H1 (cell line): ENCODE data around the gene ZNF575. TPM values are rescaled to one million over a fixed set of nuclear protein-coding genes. Genes with fewer than 3 reads are reported as not detected.

Experiments used
- CTCF ChIA-PET: fragments of 300-600 bp; sonication (Branson Sonifier 250); formaldehyde crosslinking; loops from one replicate; lab custom pipeline; 2021; ENCODE audit not compliant: partially characterized antibody; lab: Charles Lee
- POLR2A ChIA-PET: fragments of 300-600 bp; sonication (Branson Sonifier 250); formaldehyde crosslinking; loops from one replicate; lab custom pipeline; 2021; ENCODE audit warnings: inconsistent platforms; ENCODE audit not compliant: partially characterized antibody; lab: Charles Lee
- DNase-seq, 2 experiments: peaks; one replicate each; pipeline versions ENCODE4 v3.0.0 to v3.0.0-alpha.2; 2010 to 2022; ENCODE audit warnings: low spot score in 2 of 2, low read depth in 1 of 2, mixed read lengths in 1 of 2
- FAIRE-seq: peaks from 2 replicates; lab custom pipeline; 2011; peaks lifted over from hg19 to GRCh38; lab: Jason Lieb, UNC
- H2AFZ ChIP-seq: 2 replicates; pipeline ENCODE4 v1.8.1; 2012; ENCODE audit warnings: low read length, inconsistent platforms
- H2AK5ac ChIP-seq: 2 replicates; pipeline ENCODE4 v1.6.1; 2013; ENCODE audit warnings: low read depth, low read length
- H2BK120ac ChIP-seq: replicated peaks from 2 replicates; pipeline ENCODE3; 2013; ENCODE audit warnings: low read depth, low read length, inconsistent platforms
- H2BK12ac ChIP-seq: 2 replicates; pipeline ENCODE4 v1.6.1; 2013; ENCODE audit warnings: low read depth, low read length
- H2BK15ac ChIP-seq: 2 replicates; pipeline ENCODE4 v1.6.1; 2013; ENCODE audit warnings: low read length
- H2BK20ac ChIP-seq: 2 replicates; pipeline ENCODE4 v1.6.1; 2013; ENCODE audit warnings: low read length
- H2BK5ac ChIP-seq: 2 replicates; pipeline ENCODE4 v1.6.1; 2013; ENCODE audit warnings: low read depth, low read length
- H3K14ac ChIP-seq: 2 replicates; pipeline ENCODE4 v1.6.1; 2013; ENCODE audit warnings: inconsistent platforms; ENCODE audit not compliant: insufficient read length
- H3K18ac ChIP-seq: 2 replicates; pipeline ENCODE4 v1.6.1; 2013; ENCODE audit warnings: low read length; ENCODE audit errors: extremely low read depth
- H3K23ac ChIP-seq: 2 replicates; pipeline ENCODE4 v1.6.1; 2013; ENCODE audit warnings: inconsistent platforms; ENCODE audit not compliant: insufficient read length
- H3K23me2 ChIP-seq: 2 replicates; pipeline ENCODE4 v1.6.1; 2013; ENCODE audit warnings: low read depth, low read length
- H3K27ac ChIP-seq: 2 replicates; pipeline ENCODE4 v1.6.1; 2011; ENCODE audit warnings: low read depth, low read length, inconsistent platforms
- H3K27me3 ChIP-seq, 4 experiments: replicated peaks in 1 of 4; 1 replicate in 1 of 4; 2 replicates in 3 of 4; pipeline versions ENCODE4 v1.6.1 to v1.8.1; 2011 to 2013; ENCODE audit warnings: low read length in 3 of 4, mild to moderate bottlenecking in 3 of 4, inconsistent platforms in 2 of 4, mixed read lengths in 2 of 4, moderate library complexity in 1 of 4; ENCODE audit not compliant: control insufficient read depth in 3 of 4, insufficient read depth in 3 of 4; ENCODE audit errors: extremely low read depth in 1 of 4
- H3K36me3 ChIP-seq, 4 experiments: 2 replicates each; pipeline versions ENCODE4 v1.6.1 to v1.8.1; 2011 to 2013; ENCODE audit warnings: mild to moderate bottlenecking in 4 of 4, low read length in 3 of 4, moderate library complexity in 2 of 4, control low read depth in 1 of 4, inconsistent platforms in 1 of 4; ENCODE audit not compliant: insufficient read depth in 4 of 4, control insufficient read depth in 2 of 4
- H3K4ac ChIP-seq: replicated peaks from 2 replicates; pipeline ENCODE3; 2013; ENCODE audit warnings: low read length, low read depth, mixed read lengths, inconsistent platforms; ENCODE audit not compliant: insufficient read length
- H3K4me1 ChIP-seq, 4 experiments: replicated peaks in 1 of 4; 1 replicate in 1 of 4; 2 replicates in 3 of 4; pipeline versions ENCODE4 v1.6.1 to v1.8.1; 2011 to 2013; ENCODE audit warnings: low read length in 3 of 4, inconsistent platforms in 2 of 4, mixed read lengths in 1 of 4; ENCODE audit not compliant: insufficient read depth in 4 of 4, control insufficient read depth in 3 of 4
- H3K4me2 ChIP-seq, 2 experiments: 2 replicates each; pipeline versions ENCODE4 v1.6.1 to v1.8.1; 2011 to 2013; ENCODE audit warnings: low read depth in 2 of 2, low read length in 2 of 2, control low read depth in 1 of 2, inconsistent platforms in 1 of 2, mild to moderate bottlenecking in 1 of 2; ENCODE audit not compliant: insufficient read depth in 1 of 2
- H3K4me3 ChIP-seq, 4 experiments: fragments of 200-600, 300-600 bp in 1 of 4; sonication (generic), shearing (Covaris generic), sonication (Bioruptor Twin) in 1 of 4; 2 replicates each; pipeline versions ENCODE4 v1.5.1 to v1.8.1; 2011 to 2016; ENCODE audit warnings: low read length in 4 of 4, low read depth in 3 of 4, control low read depth in 2 of 4, inconsistent platforms in 2 of 4, mild to moderate bottlenecking in 2 of 4, mixed read lengths in 1 of 4, moderate library complexity in 1 of 4; ENCODE audit not compliant: insufficient read depth in 2 of 4; ENCODE audit errors: extremely low read depth in 1 of 4
- H3K56ac ChIP-seq: replicated peaks from 2 replicates; pipeline ENCODE3; 2013; ENCODE audit warnings: low read depth, mild to moderate bottlenecking, mixed read lengths, low read length, inconsistent platforms; ENCODE audit not compliant: insufficient read length
- H3K79me1 ChIP-seq: 2 replicates; pipeline ENCODE4 v1.6.1; 2013; ENCODE audit warnings: low read depth, low read length, control low read depth
- H3K79me2 ChIP-seq, 2 experiments: 2 replicates each; pipeline versions ENCODE4 v1.6.1 to v1.8.1; 2012 to 2013; ENCODE audit warnings: low read length in 2 of 2, mild to moderate bottlenecking in 2 of 2, inconsistent platforms in 1 of 2; ENCODE audit not compliant: insufficient read depth in 2 of 2, control insufficient read depth in 1 of 2
- H3K9ac ChIP-seq, 4 experiments: replicated peaks in 1 of 4; 1 replicate in 1 of 4; 2 replicates in 3 of 4; pipeline versions ENCODE4 v1.6.1 to v1.8.1; 2011 to 2013; ENCODE audit warnings: low read depth in 3 of 4, low read length in 3 of 4, control low read depth in 2 of 4, mild to moderate bottlenecking in 2 of 4, moderate library complexity in 2 of 4, inconsistent platforms in 1 of 4; ENCODE audit errors: extremely low read depth in 1 of 4
- H3K9me3 ChIP-seq, 2 experiments: 2 replicates each; pipeline versions ENCODE4 v1.6.1 to v1.8.1; 2012 to 2013; ENCODE audit warnings: mild to moderate bottlenecking in 2 of 2, moderate library complexity in 2 of 2, control low read depth in 1 of 2, inconsistent platforms in 1 of 2, low read depth in 1 of 2, low read length in 1 of 2, mixed read lengths in 1 of 2; ENCODE audit not compliant: insufficient read depth in 2 of 2
- H4K20me1 ChIP-seq, 2 experiments: replicated peaks in 1 of 2; 2 replicates each; pipeline versions ENCODE3 to v1.8.1; 2011 to 2013; ENCODE audit warnings: inconsistent platforms in 2 of 2, low read length in 2 of 2, mild to moderate bottlenecking in 1 of 2; ENCODE audit not compliant: insufficient read depth in 2 of 2, control insufficient read depth in 1 of 2
- H4K5ac ChIP-seq: 2 replicates; pipeline ENCODE4 v1.6.1; 2013; ENCODE audit warnings: low read length, low read depth, mixed read lengths, inconsistent platforms; ENCODE audit not compliant: insufficient read length
- H4K8ac ChIP-seq: 2 replicates; pipeline ENCODE4 v1.8.0; 2013; ENCODE audit warnings: mild to moderate bottlenecking, moderate library complexity, low read length, inconsistent platforms; ENCODE audit not compliant: insufficient read depth; ENCODE audit errors: extremely low read depth
- H4K91ac ChIP-seq: replicated peaks from 2 replicates; pipeline ENCODE3; 2013; ENCODE audit warnings: low read length, mixed read lengths, inconsistent platforms; ENCODE audit not compliant: insufficient read length
- NRF1 ChIP-seq: IDR thresholded peaks from 2 replicates; pipeline ENCODE4 v1.6.1; 2011; ENCODE audit warnings: mild to moderate bottlenecking, low read depth, low read length, improper control_type of control experiment
- POU5F1 ChIP-seq: IDR thresholded peaks from 2 replicates; pipeline ENCODE4 v1.6.1; 2011; ENCODE audit warnings: low read depth, mild to moderate bottlenecking, low read length, moderate library complexity
- RBBP5 ChIP-seq: IDR thresholded peaks from 2 replicates; pipeline ENCODE4 v1.7.1; 2012; ENCODE audit warnings: low read depth, mild to moderate bottlenecking, inconsistent platforms, low read length, moderate library complexity, borderline replicate concordance
- RFX5 ChIP-seq: IDR thresholded peaks from 2 replicates; pipeline ENCODE4 v1.6.1; 2011; ENCODE audit warnings: low read depth, low read length, improper control_type of control experiment, borderline replicate concordance
- SAP30 ChIP-seq: fragments of 300-600 bp; sonication (generic); IDR thresholded peaks from 2 replicates; pipeline ENCODE4 v1.7.1; 2012; ENCODE audit warnings: low read length, moderate library complexity, mild to moderate bottlenecking, inconsistent platforms; ENCODE audit not compliant: insufficient read depth, insufficient replicate concordance
- SIRT6 ChIP-seq: IDR thresholded peaks from one replicate; pipeline ENCODE4 v1.7.1; 2012; ENCODE audit warnings: low read length, inconsistent platforms
- SIX5 ChIP-seq: IDR thresholded peaks from 2 replicates; pipeline ENCODE4 v1.6.1; 2011; ENCODE audit warnings: mild to moderate bottlenecking, low read depth, low read length
- TEAD4 ChIP-seq: IDR thresholded peaks from 2 replicates; pipeline ENCODE4 v1.6.1; 2012; ENCODE audit warnings: low read depth, low read length, inconsistent platforms, mixed read lengths
- WGBS, 2 experiments: shearing (Covaris generic) in 1 of 2; methylation state at CpG; one replicate each; pipeline versions ENCODE4 v1.1.6 to v1.1.7; 2013 to 2015; ENCODE audit warnings: low lambda C conversion rate in 2 of 2, mixed read lengths in 2 of 2, inconsistent platforms in 1 of 2, low coverage in 1 of 2, missing lambda C conversion rate in 1 of 2; ENCODE audit not compliant: insufficient replicate concordance in 2 of 2, insufficient coverage in 1 of 2, insufficient read length in 1 of 2; ENCODE audit errors: extremely low coverage in 1 of 2, missing lambda C conversion rate in 1 of 2; 5-methylcytosine and 5-hydroxymethylcytosine counted together
- polyA plus RNA-seq, 7 experiments: library from polyadenylated mRNA; depleted of rRNA in 3 of 7; stranded (reverse) in 5 of 7; unstranded in 2 of 7; fragments of >200 nt in 5 of 7; fragments of 200-250 nt in 2 of 7; gene quantifications; 1 replicate in 5 of 7; 2 replicates in 1 of 7; 4 replicates in 1 of 7; pipeline versions ENCODE4 v1.2.1 to v1.2.3, GENCODE V29; 2011 to 2013; ENCODE audit warnings: missing spikeins in 2 of 7, mixed read lengths in 2 of 7
- total RNA-seq: library from RNA; stranded (reverse); fragmentation: NEBNext Ultra II Directional; extraction: Animal tissue kit (Norgen Biotek cat#: 25700); gene quantifications from 2 replicates; pipeline ENCODE4 v1.2.1, GENCODE V29; 2021
- TF ChIP-seq, protein P1 (sequence below): IDR thresholded peaks from 2 replicates; pipeline ENCODE4 v1.6.1; 2012; ENCODE audit warnings: inconsistent platforms

ZNF575 gene
- total and polyA plus RNA-seq, 2 of the 8 experiments (the other 6 are each of a cell fraction or from before 2014, with no cell fraction given): 0.05 TPM; not detected in 1

DNA sequence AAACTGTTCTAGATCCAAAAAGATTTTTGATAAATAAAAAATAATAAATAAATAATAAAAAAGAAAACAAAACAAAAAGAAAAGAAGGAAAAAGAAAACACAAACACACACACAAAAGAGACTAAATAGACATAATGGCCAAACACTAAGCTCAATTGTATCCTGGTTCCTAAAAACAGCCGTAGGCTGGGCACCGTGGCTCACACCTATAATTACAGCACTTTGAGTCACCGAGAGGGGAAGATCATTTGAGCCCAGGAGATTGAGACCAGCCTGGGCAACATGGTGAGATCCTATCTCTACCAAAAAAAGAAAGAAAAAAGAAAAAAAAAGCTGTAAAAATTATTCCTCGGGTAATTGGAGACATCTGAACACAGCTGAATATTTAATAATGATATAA is 14.9 kb upstream of the ZNF575 start:
- Histone ChIP-seq H2BK12ac (no peak overlapping the region), H2AK5ac (no peak overlapping the region), H4K20me1 (peaks cover 0 to 1% of the 10 kb centered on the region in 2 experiments), H2BK5ac (no peak overlapping the region), H3K14ac (no peak overlapping the region), H2BK20ac (no peak overlapping the region), H3K23ac (no peak overlapping the region), H3K79me2 (no peaks in the 10 kb centered on the region), H3K4me3 (no peak overlapping the region), H3K9me3 (no peaks in the 10 kb centered on the region), H3K4ac (no peak overlapping the region), H2AFZ (no peak overlapping the region), H3K23me2 (no peaks in the 10 kb centered on the region), H4K5ac (no peak overlapping the region), H3K27ac (no peak overlapping the region), H3K79me1 (no peaks in the 10 kb centered on the region), H2BK15ac (no peak overlapping the region), H2BK120ac (no peak overlapping the region), H3K4me1 (no peaks in the 10 kb centered on the region), H3K36me3 (no peaks in the 10 kb centered on the region), H3K18ac (no peak overlapping the region), H4K91ac (no peak overlapping the region), H4K8ac (no peak overlapping the region), H3K9ac (no peak overlapping the region), H3K27me3 (no peaks in the 10 kb centered on the region), H3K4me2 (no peak overlapping the region), H3K56ac (no peak overlapping the region)
- FAIRE-seq (no peak), DNase-seq (no peak)
- POLR2A ChIA-PET: no interaction called here
- CTCF ChIA-PET: interaction anchor here (0.6 to 10.0 kb wide), 12 partner anchors 10 to 1687 kb away, joined by 3 to 192 read pairs (median 6); partner anchors contain the start of gene PHLDB3
- TF ChIP-seq SAP30 (no peak), POU5F1 (no peak), NRF1 (no peak), SIRT6 (no peak), SIX5 (no peak), RBBP5 (no peak), TEAD4 (no peak), RFX5 (no peak)
- TF ChIP-seq, protein P1, sequence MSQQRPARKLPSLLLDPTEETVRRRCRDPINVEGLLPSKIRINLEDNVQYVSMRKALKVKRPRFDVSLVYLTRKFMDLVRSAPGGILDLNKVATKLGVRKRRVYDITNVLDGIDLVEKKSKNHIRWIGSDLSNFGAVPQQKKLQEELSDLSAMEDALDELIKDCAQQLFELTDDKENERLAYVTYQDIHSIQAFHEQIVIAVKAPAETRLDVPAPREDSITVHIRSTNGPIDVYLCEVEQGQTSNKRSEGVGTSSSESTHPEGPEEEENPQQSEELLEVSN: no peak
- 75% methylated on average over 4 of the region's 4 CpGs; no CpG with 5 or more reads in 1 of the 2 experiments for WGBS, 2 experiments
